GM12878 (cell line): ENCODE measurements around the gene CHRNG. TPM values are rescaled to one million over a fixed set of nuclear protein-coding genes. Genes with fewer than 3 reads are reported as not detected.

Experiments
- ATAC-seq: fragments of 200-7000 bp; cut with Tn5 transposase; 3 replicates; pipeline ENCODE4 v1.9.1; 2020; ENCODE audit warnings: mild to moderate bottlenecking, moderate library complexity
- Bru-seq: library from RNA; stranded (reverse); fragments of 400-500 nt; gene quantifications from one replicate; lab custom pipeline; 2021; lab: Mats Ljungman, UMichigan
- BruChase-seq, 2 experiments: library from RNA; stranded (reverse); fragments of 400-500 nt; gene quantifications; one replicate each; lab custom pipeline; 2021; lab: Mats Ljungman, UMichigan
- BruUV-seq: library from RNA; stranded (reverse); fragments of 400-500 nt; replicated peaks from 2 replicates; lab custom pipeline; 2021; lab: Mats Ljungman, UMichigan
- CTCF ChIA-PET: fragments of 300-600 bp; sonication (Branson Sonifier 250); formaldehyde crosslinking; extraction: SDS; loops from one replicate; lab custom pipeline; 2021; ENCODE audit warnings: inconsistent platforms; lab: Yijun Ruan, JAX
- POLR2A ChIA-PET: fragments of 350-600 bp; formaldehyde crosslinking; extraction: SDS; loops from one replicate; lab custom pipeline; 2021; ENCODE audit warnings: inconsistent platforms; lab: Charles Lee
- RAD21 ChIA-PET: fragments of 300-600 bp; sonication (Branson Sonifier 250); formaldehyde crosslinking; loops from one replicate; lab custom pipeline; 2023; ENCODE audit warnings: antibody characterized with exemption; ENCODE audit not compliant: unreplicated experiment; lab: Charles Lee
- SMC1A ChIA-PET: fragments of 300-600 bp; sonication (Branson Sonifier 250); formaldehyde crosslinking; loops from one replicate; lab custom pipeline; 2023; ENCODE audit not compliant: unreplicated experiment, uncharacterized antibody; lab: Charles Lee
- DNase-seq: peaks from one replicate; pipeline ENCODE4 v3.0.0-alpha.2; 2011; ENCODE audit warnings: low read depth, low spot score
- FAIRE-seq: peaks from 3 replicates; lab custom pipeline; 2011; peaks lifted over from hg19 to GRCh38; lab: Jason Lieb, UNC
- H2AFZ ChIP-seq: 2 replicates; pipeline ENCODE4 v1.6.0; 2011; ENCODE audit warnings: low read depth, low read length, control low read depth; ENCODE audit not compliant: control insufficient read depth
- H3K27ac ChIP-seq: 2 replicates; pipeline ENCODE4 v1.5.1; 2011; ENCODE audit warnings: control low read depth; ENCODE audit not compliant: control insufficient read depth, insufficient read depth
- H3K27me3 ChIP-seq, 2 experiments: replicated peaks in 1 of 2; 2 replicates each; pipeline versions ENCODE4 v1.6.0 to v1.6.1; 2011; ENCODE audit warnings: low read length in 1 of 2; ENCODE audit not compliant: control insufficient read depth in 2 of 2, insufficient read depth in 2 of 2
- H3K36me3 ChIP-seq, 2 experiments: 2 replicates each; pipeline ENCODE4 v1.5.1; 2011; ENCODE audit warnings: low read length in 1 of 2; ENCODE audit not compliant: control insufficient read depth in 2 of 2, insufficient read depth in 2 of 2
- H3K4me1 ChIP-seq: 2 replicates; pipeline ENCODE4 v1.6.1; 2011; ENCODE audit warnings: mild to moderate bottlenecking, low read length, moderate library complexity, mixed read lengths; ENCODE audit not compliant: control insufficient read depth, insufficient read depth
- H3K4me2 ChIP-seq: 2 replicates; pipeline ENCODE4 v1.6.0; 2011; ENCODE audit warnings: control low read depth; ENCODE audit not compliant: control insufficient read depth, insufficient read depth
- H3K4me3 ChIP-seq: fragments of 200-600 bp; sonication (generic); 2 replicates; pipeline ENCODE4 v1.5.1; 2016
- H3K79me2 ChIP-seq: 2 replicates; pipeline ENCODE4 v1.6.0; 2011; ENCODE audit warnings: low read length; ENCODE audit not compliant: control insufficient read depth, insufficient read depth
- H3K9ac ChIP-seq: 2 replicates; pipeline ENCODE4 v1.8.0; 2011; ENCODE audit warnings: low read length, control low read depth, mixed read lengths; ENCODE audit not compliant: control insufficient read depth, insufficient read depth
- H3K9me3 ChIP-seq: replicated peaks from 3 replicates; pipeline ENCODE4 v1.5.1; 2011; ENCODE audit warnings: mild to moderate bottlenecking, low read length; ENCODE audit not compliant: control insufficient read depth, insufficient read depth
- H4K20me1 ChIP-seq: 2 replicates; pipeline ENCODE4 v1.6.0; 2011; ENCODE audit not compliant: control insufficient read depth, insufficient read depth
- POLR2A ChIP-seq: IDR thresholded peaks from 2 replicates; pipeline ENCODE4 v1.6.1; 2011; ENCODE audit warnings: low read depth, mild to moderate bottlenecking, low read length
- RBBP5 ChIP-seq: fragments of 200-600 bp; sonication (generic); conservative IDR thresholded peaks from 2 replicates; pipeline ENCODE4 v1.6.1; 2016
- WGBS: methylation state at CpG from one replicate; pipeline ENCODE4 v1.1.6; 2016; ENCODE audit warnings: low lambda C conversion rate; ENCODE audit not compliant: insufficient replicate concordance, insufficient coverage; ENCODE audit errors: missing lambda C conversion rate; 5-methylcytosine and 5-hydroxymethylcytosine counted together
- in situ Hi-C: fragments of 300-500 bp; cut with MboI; formaldehyde crosslinking; loops from 9 replicates; pipeline ENCODE4 v1.14.3; 2018; ENCODE audit warnings: mixed read lengths
- intact Hi-C: fragments of 100-400 bp; cut with micrococcal nuclease; formaldehyde crosslinking; loops from one replicate; pipeline ENCODE4 v1.14.2; 2022; ENCODE audit not compliant: unreplicated experiment
- long read RNA-seq, 2 experiments: library from polyadenylated mRNA; unstranded; transcript quantifications; one replicate each; pipeline ENCODE4 v2.0.0, GENCODE V29; 2019 to 2020
- polyA minus RNA-seq, 3 experiments: library from RNA; depleted of rRNA, polyadenylated mRNA; stranded (reverse); fragments of >200 nt; gene quantifications; 2 replicates each; pipeline ENCODE4 v1.2.3, GENCODE V29; 2011
- polyA plus RNA-seq, 11 experiments: library from polyadenylated mRNA; depleted of rRNA in 4 of 11; unstranded in 6 of 11; stranded (reverse) in 5 of 11; fragments of >200 nt; fragmentation: Nextera tagmentation in 4 of 11; fragmentation: Illumina TruSeq in 1 of 11; extraction: Ambion mirVana in 4 of 11; extraction: Trizol in 1 of 11; gene quantifications; 1 replicate in 1 of 11; 2 replicates in 10 of 11; pipeline versions ENCODE4 v1.2.1 to v1.2.3, GENCODE V29; 2011 to 2016; ENCODE audit warnings: inconsistent platforms in 2 of 11, missing spikeins in 2 of 11, low read depth in 1 of 11
- total RNA-seq, 4 experiments: library from RNA; depleted of rRNA in 3 of 4; stranded (reverse); fragments of >200 nt in 3 of 4; fragmentation: Illumina TruSeq in 1 of 4; extraction: Trizol in 1 of 4; gene quantifications; 2 replicates each; pipeline versions ENCODE4 v1.2.1 to v1.2.3, GENCODE V29; 2013 to 2021

The CHRNG gene, protein sequence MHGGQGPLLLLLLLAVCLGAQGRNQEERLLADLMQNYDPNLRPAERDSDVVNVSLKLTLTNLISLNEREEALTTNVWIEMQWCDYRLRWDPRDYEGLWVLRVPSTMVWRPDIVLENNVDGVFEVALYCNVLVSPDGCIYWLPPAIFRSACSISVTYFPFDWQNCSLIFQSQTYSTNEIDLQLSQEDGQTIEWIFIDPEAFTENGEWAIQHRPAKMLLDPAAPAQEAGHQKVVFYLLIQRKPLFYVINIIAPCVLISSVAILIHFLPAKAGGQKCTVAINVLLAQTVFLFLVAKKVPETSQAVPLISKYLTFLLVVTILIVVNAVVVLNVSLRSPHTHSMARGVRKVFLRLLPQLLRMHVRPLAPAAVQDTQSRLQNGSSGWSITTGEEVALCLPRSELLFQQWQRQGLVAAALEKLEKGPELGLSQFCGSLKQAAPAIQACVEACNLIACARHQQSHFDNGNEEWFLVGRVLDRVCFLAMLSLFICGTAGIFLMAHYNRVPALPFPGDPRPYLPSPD
- total RNA-seq (2013; cell fraction: nucleolus; rRNA removed) = not detected in 2 replicates
- total RNA-seq (2014; rRNA removed) (0.05 TPM in 1 of 2 replicates, not detected in the other), total RNA-seq (2014; rRNA removed; fragmentation: Illumina TruSeq; extraction: Trizol) (not detected in 2 replicates), total RNA-seq (2021) (not detected in 2 replicates), polyA plus RNA-seq (2011; rRNA removed) (not detected in 2 replicates), polyA plus RNA-seq (2014; fragmentation: Illumina TruSeq; extraction: Trizol) (not detected in 2 replicates), polyA plus RNA-seq (2014; fragmentation: Nextera tagmentation; extraction: Ambion mirVana) (not detected), polyA plus RNA-seq (2014; rRNA removed) (not detected in 2 replicates), polyA plus RNA-seq (2016; fragmentation: Nextera tagmentation; extraction: Ambion mirVana) (under 1 TPM in 1 of 2 experiments, not detected in 1; 0.17 TPM), polyA minus RNA-seq (2011; rRNA and poly(A)+ RNA removed) (not detected in 2 replicates), Bru-seq, nascent RNA (not detected), BruChase-seq, experiment 1, labeled RNA remaining after a 6-hour chase (not detected), BruChase-seq, experiment 2, labeled RNA remaining after a 2-hour chase (not detected)
- not detected for polyA plus RNA-seq (2011; ENCODE audit: low read depth)
- polyA plus RNA-seq (2011; cell fraction: cytosol; rRNA removed) = not detected in 2 replicates
- polyA plus RNA-seq (2011; cell fraction: nucleus; rRNA removed) = not detected in 2 replicates
- 0.08 and 0.11 TPM in 2 replicates for polyA plus RNA-seq (2012)
- polyA minus RNA-seq (2011; cell fraction: cytosol; rRNA and poly(A)+ RNA removed) = not detected in 2 replicates
- not detected in 2 replicates for polyA minus RNA-seq (2011; cell fraction: nucleus; rRNA and poly(A)+ RNA removed)
- long read RNA-seq, experiment 1 = 0 reads
- long read RNA-seq, experiment 2 = 0 reads

- WGBS = 37% methylated on average over 23 of the region's 23 CpGs
- no peak within 1 kb of the TSS for H3K4me2 ChIP-seq
- RAD21 ChIA-PET = no interaction called here
- no peak for DNase-seq
- H3K9ac ChIP-seq = no peak within 1 kb of the TSS
- peaks cover 6% of the 10 kb centered on the region; the same call in 2 of the 3 replicates for H3K9me3 ChIP-seq
- H3K27me3 ChIP-seq = no peaks in the 10 kb centered on the region
- peaks cover 4% of the 10 kb centered on the region; the same call in 1 of the 2 replicates for H3K4me1 ChIP-seq
- no peak; the same call in 2 of the 3 replicates for ATAC-seq
- no peak within 1 kb of the TSS for H2AFZ ChIP-seq
- no peak within 1 kb of the TSS for H3K27ac ChIP-seq
- in situ Hi-C loops = no loop called here
- TF ChIP-seq POLR2A = 0 out of 2 replicates have a peak, but pooled peaks have one; percentile 31
- no peak for TF ChIP-seq RBBP5
- no peaks in the 10 kb centered on the region for H3K36me3 ChIP-seq
- H3K4me3 ChIP-seq = no peak within 1 kb of the TSS
- no peaks in the 10 kb centered on the region for H3K79me2 ChIP-seq
- POLR2A ChIA-PET = no interaction called here
- intact Hi-C loops = no loop called here
- SMC1A ChIA-PET = no interaction called here
- CTCF ChIA-PET = interaction anchor here (1.3 kb wide), 1 partner anchor 23 kb away, joined by 4 read pairs; no protein-coding TSS in a partner anchor
- no TSS peak for BruUV-seq
- no peaks in the 10 kb centered on the region for H4K20me1 ChIP-seq
- no peak for FAIRE-seq
Observed at GRCh38 chr2:232539298-232540231, at the start of gene CHRNG. Gene CHRNG (plus strand): TSS chr2:232539692. CDS start chr2:232539748, 56 bp downstream.
